RWPE1 (cell line): ENCODE results near the gene PPP2R2D.
A peak's percentile ranks its signal among the peaks of the same experiment; 100 is the strongest.

Experiments
- CTCF ChIA-PET: fragments of 350-600 bp; sonication (Branson Sonifier 250); formaldehyde crosslinking; extraction: SDS; loops from one replicate; lab custom pipeline; 2021; lab: Yijun Ruan, JAX
- POLR2A ChIA-PET: fragments of 400-600 bp; formaldehyde crosslinking; extraction: SDS; loops from one replicate; lab custom pipeline; 2020; ENCODE audit warnings: antibody characterized with exemption; ENCODE audit not compliant: low non-redundant PET; lab: Yijun Ruan, JAX
- DNase-seq: peaks from one replicate; pipeline ENCODE4 v3.0.0; 2012; ENCODE audit warnings: low spot score
- H3K27ac ChIP-seq: fragments of 450-650 bp; 2 replicates; pipeline ENCODE4 v1.5.1; 2017
- TF ChIP-seq, protein P1 (sequence below): fragments of 450-650 bp; conservative IDR thresholded peaks from 2 replicates; pipeline ENCODE4 v1.5.1; 2017; ENCODE audit warnings: low read depth, mild to moderate bottlenecking

Gene PPP2R2D

DNA sequence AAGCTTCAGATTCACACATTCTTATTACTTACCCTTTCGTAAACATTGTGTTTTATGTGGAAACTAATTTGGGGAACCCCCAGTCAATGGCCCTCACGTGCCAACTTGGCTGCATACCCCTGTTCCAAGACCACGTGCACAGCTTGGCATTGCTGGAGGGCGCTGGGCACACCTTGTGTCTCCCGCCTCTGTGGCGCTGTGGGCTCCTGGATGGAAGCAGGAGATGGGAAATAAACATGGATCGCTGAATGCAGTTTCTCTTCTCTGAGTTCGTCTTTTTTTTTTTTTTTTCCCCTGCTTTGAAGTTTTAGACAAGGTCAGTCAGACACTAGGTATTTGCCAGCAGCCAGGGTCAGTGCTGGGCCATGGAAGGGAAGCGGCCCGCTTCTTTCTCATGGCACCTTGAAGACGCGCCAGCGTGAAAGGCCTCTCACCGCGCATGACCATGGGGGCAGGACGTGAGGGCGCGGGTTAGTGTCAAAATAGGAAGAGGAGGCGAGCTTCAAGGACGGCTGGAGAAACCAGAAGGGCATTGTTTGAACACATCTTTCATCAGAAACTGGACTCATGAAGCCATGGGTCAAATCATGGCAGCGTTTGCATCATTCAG is 53.7 kb downstream of the PPP2R2D start:
- ChIA-PET POLR2A (no interaction called here), CTCF (no interaction called here)

GRCh38 chr10:131955591-131956340 is 55.0 kb downstream of the PPP2R2D start:
- POLR2A ChIA-PET: interaction anchor here (0.5 kb wide), 1 partner anchor 11 kb away, joined by 3 read pairs; no protein-coding TSS in a partner anchor
- CTCF ChIA-PET: interaction anchor here (0.7 kb wide), 1 partner anchor 13 kb away, joined by 4 read pairs; no protein-coding TSS in a partner anchor
- no peak overlapping the region; the same call in 1 of the 2 replicates for H3K27ac ChIP-seq
- TF ChIP-seq, protein P1, sequence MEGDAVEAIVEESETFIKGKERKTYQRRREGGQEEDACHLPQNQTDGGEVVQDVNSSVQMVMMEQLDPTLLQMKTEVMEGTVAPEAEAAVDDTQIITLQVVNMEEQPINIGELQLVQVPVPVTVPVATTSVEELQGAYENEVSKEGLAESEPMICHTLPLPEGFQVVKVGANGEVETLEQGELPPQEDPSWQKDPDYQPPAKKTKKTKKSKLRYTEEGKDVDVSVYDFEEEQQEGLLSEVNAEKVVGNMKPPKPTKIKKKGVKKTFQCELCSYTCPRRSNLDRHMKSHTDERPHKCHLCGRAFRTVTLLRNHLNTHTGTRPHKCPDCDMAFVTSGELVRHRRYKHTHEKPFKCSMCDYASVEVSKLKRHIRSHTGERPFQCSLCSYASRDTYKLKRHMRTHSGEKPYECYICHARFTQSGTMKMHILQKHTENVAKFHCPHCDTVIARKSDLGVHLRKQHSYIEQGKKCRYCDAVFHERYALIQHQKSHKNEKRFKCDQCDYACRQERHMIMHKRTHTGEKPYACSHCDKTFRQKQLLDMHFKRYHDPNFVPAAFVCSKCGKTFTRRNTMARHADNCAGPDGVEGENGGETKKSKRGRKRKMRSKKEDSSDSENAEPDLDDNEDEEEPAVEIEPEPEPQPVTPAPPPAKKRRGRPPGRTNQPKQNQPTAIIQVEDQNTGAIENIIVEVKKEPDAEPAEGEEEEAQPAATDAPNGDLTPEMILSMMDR: no peak
- no peak for DNase-seq

More for the DNA sequence above, 53.7 kb downstream of the PPP2R2D start:
- TF ChIP-seq, protein P1: no peak
- H3K27ac ChIP-seq: peak overlapping the region; percentile 13
- no peak for DNase-seq

DNA sequence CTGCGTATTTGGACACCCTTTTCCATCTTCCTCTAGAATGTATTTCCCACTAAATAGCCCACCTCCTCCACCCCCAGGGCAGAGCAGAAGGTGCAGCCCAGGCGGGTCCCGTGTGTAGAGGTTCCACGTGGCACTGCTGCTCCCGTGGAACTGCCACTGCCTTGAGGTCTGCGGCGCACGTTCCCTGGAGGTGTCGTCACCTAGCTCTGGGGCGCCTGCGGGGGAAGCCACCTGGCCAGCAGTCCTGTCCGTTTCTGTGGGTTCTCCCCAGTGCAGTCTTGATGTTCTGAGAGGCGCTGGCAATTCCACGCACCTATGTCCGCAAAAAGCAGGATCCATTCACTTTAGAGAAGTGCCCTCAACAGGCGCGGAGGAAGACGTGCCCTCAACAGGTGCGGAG is 59.0 kb downstream of the PPP2R2D start:
- peak overlapping the region; percentile 25; the same call in 1 of the 2 replicates for H3K27ac ChIP-seq
- TF ChIP-seq, protein P1: no peak
- ChIA-PET POLR2A (no interaction called here), CTCF (no interaction called here)
- no peak for DNase-seq

DNA sequence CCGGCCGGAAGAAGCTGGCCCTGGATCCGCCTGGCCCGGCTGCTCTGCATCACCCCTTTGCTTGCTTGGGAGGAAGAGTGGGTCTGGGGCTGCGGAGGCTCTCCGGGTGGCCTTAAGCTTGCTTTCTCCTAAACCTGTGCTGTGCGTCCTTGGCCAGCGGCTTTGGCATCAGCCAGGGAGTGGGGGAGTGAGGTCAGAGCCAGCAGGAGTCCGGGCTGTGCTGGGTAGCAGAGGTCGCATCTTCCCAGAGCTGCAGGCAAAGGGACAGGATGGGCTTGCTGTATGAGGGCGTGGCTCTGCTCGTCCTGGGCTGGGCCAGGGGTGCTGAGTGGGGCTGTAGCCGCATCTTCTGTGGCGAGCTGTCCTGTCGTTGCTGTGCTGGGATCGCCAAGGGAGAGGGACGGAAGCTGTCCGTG is 59.8 kb downstream of the PPP2R2D start:
- POLR2A ChIA-PET: no interaction called here
- TF ChIP-seq, protein P1: no peak
- peak overlapping the region; percentile 25; the same call in 1 of the 2 replicates for H3K27ac ChIP-seq
- CTCF ChIA-PET: interaction anchor here (0.5 to 1.0 kb wide), 4 partner anchors 9 to 182 kb away, joined by 3 to 4 read pairs (median 3); no protein-coding TSS in a partner anchor
- no peak for DNase-seq

DNA sequence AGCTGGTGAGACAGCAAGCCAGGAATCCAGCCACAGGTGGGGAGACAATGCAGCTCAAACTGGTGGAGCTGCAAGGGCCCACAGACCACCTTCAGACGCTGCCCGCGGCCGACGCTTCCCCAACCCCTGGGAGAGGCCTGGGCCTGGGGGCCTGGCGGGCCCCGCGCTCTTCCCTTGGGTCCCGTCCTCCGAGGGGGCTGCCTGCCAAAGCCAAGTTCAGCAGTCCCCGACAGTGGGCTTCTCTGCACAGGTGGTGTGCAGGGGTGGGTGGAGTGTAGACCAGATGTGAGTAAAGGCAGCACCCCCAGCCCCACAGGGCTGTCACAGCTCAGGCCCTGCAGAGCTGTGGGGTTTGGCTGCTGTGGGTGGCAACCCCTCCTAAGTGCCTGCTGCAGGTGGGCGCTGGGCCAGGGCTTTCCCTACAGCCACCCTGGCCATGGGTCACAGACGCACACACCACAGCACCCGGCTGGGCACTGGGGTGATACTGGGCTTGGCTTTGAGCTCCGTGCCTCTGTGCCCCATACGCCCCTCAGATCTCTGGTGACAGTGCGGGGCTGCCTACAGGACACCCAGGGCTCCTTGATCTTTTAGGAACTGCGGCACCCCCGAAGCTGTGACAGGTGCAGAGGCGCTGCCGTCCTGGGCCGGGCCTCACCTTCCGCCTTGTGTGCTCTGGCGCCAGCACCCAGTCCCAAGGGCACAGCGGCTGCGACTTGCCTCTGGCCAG is 60.4 kb downstream of the PPP2R2D start:
- POLR2A ChIA-PET: no interaction called here
- peak overlapping the region; percentile 30; the same call in 1 of the 2 replicates for H3K27ac ChIP-seq
- DNase-seq: no peak
- CTCF ChIA-PET: interaction anchor here (0.5 to 1.7 kb wide), 5 partner anchors 8 to 182 kb away, joined by 3 to 7 read pairs (median 3); no protein-coding TSS in a partner anchor
- TF ChIP-seq, protein P1: no peak
